Measurements from ENCODE around the gene FRS3.

The FRS3 gene

DNA sequence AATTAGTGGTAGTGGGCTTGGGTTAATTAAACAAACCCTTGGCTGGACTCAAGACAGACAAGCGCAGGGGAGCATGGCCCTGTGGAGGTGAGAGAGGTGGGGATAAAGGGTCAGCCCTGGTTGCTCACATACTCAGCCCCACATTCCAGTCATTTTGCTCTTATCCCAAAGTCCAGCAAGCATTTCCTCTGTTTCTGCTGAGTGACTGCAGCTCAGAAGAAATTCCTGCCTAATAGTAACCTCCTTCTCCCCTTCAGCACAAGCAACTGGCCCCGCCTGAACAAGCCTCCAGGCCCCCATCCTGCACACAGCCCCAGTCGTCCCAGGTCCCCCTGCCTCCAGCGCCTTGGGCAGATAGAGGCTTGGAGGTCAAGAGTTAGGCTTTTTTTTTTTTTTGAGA is 40.7 kb downstream of the FRS3 start:
- no peak for DNase-seq (ENCODE audit: extremely low spot score)
- ChIA-PET CTCF (interaction anchor here (1.1 to 18.9 kb wide), 3 partner anchors 11 to 55 kb away, joined by 4 to 264 read pairs (median 11); no protein-coding TSS in a partner anchor), POLR2A (interaction anchor here (0.6 kb wide), 1 partner anchor 30 kb away, joined by 3 read pairs; no protein-coding TSS in a partner anchor)
- TF ChIP-seq, protein P1, sequence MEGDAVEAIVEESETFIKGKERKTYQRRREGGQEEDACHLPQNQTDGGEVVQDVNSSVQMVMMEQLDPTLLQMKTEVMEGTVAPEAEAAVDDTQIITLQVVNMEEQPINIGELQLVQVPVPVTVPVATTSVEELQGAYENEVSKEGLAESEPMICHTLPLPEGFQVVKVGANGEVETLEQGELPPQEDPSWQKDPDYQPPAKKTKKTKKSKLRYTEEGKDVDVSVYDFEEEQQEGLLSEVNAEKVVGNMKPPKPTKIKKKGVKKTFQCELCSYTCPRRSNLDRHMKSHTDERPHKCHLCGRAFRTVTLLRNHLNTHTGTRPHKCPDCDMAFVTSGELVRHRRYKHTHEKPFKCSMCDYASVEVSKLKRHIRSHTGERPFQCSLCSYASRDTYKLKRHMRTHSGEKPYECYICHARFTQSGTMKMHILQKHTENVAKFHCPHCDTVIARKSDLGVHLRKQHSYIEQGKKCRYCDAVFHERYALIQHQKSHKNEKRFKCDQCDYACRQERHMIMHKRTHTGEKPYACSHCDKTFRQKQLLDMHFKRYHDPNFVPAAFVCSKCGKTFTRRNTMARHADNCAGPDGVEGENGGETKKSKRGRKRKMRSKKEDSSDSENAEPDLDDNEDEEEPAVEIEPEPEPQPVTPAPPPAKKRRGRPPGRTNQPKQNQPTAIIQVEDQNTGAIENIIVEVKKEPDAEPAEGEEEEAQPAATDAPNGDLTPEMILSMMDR (IDR thresholded peaks at IDR 0.05; ENCODE audit: control extremely low read depth, extremely low read depth, low read depth, missing control alignments): no peak

DNA sequence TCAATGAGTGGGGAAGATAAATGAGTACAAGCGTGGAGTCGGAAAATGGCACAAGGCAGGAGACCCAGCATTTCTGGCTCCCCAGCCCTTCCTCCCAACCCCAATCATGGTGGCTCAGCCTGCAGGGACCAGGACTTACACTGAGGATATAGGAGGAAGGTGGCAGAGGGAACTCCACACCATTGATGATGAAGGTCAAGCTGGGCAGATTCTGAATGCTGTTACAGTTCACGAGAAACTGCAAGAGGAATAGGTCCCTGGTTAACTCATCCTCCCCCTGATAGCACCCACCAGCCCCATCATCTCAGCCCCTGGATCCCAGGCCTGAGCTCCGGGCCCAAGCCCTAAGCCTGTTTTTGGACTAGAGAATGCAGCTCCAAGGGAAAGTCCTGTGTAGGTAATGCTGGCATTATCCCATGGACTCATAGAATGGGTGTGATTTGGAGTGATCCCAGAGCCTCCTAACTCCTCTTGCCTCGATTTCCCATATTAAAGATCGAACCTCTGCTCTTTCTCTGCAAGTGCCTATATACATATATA is 42.0 kb downstream of the FRS3 start:
- ChIA-PET POLR2A (no interaction called here), CTCF (interaction anchor here (1.1 to 18.9 kb wide), 4 partner anchors 8 to 48 kb away, joined by 3 to 264 read pairs (median 5); no protein-coding TSS in a partner anchor)
- no peak for DNase-seq (ENCODE audit: extremely low spot score)
- TF ChIP-seq, protein P1 (IDR thresholded peaks at IDR 0.05; ENCODE audit: control extremely low read depth, extremely low read depth, low read depth, missing control alignments): no peak

DNA sequence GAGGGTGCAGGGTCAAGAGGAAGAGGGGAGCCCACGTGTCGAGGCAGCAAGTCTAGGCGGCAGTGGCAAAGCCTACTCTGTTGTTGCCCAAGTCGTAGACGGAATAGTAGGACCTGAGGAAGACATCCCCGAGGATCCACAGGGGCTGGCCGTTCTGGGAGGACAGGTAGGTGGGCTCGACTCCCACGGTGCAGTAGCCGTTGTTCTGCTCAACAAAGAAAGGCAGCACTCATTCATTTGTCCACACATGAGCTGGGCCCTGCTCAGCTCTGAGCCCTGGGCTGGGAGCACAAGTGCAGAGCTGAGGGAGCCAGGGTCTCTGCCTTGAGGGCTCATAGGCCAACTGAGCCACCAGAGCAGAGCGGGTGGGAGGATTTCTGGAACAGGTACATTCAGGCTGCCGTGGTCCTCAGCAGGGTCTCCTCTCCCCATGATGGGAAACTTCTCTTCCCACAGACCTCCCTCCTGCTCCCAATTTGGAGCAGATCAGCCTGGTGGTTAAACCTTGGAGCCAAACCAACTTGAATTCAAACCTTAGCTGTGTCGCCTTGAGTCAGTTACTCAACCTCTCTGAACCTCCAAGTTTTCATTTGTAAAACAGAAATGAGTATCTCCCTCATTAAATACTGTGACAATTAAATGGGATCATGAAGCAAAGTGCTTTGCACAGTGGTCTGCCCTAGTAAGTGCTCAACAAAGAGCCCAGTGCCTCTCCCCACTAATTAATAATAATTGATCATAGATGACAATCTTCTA is 42.7 kb downstream of the FRS3 start:
- CTCF ChIA-PET: interaction anchor here (1.0 to 18.9 kb wide), 7 partner anchors 9 to 47 kb away, joined by 3 to 264 read pairs (median 4); no protein-coding TSS in a partner anchor
- no peak for DNase-seq (ENCODE audit: extremely low spot score)
- TF ChIP-seq, protein P1 (IDR thresholded peaks at IDR 0.05; ENCODE audit: control extremely low read depth, extremely low read depth, low read depth, missing control alignments): no peak

DNA sequence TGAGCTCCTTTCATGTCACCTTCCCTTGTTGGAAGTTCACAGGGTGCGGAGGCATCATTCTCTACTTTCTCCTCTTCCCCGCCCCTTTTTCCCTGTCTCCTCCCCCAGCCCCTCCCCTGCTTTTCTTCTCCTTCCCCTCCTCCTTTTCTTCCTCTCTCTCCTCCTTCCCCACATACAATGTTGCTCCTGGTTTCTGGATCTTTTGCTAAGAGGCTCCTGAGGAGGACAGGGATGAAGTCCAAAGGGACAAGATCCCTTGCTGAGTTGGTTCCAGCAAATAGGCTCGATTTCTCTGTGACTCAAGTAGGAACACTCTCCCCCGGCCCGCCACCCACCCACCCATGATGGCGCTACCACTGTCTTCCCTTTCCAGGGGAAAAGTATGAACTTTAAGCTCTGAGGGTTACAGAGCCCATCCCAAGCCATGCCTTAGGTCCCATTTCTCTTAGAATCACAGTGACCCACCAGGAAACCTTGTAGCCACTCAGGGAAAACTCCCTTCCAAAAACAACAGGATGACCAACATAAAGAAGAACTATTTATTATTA is 43.4 kb downstream of the FRS3 start:
- no peak for DNase-seq (ENCODE audit: extremely low spot score)
- POLR2A ChIA-PET: interaction anchor here (3.8 kb wide), 1 partner anchor 29 kb away, joined by 39 read pairs; no protein-coding TSS in a partner anchor
- CTCF ChIA-PET: interaction anchor here (0.6 to 18.9 kb wide), 12 partner anchors 10 to 53 kb away, joined by 3 to 264 read pairs (median 4); no protein-coding TSS in a partner anchor
- TF ChIP-seq, protein P1 (IDR thresholded peaks at IDR 0.05; ENCODE audit: control extremely low read depth, extremely low read depth, low read depth, missing control alignments): no peak

More for the DNA sequence above, 42.7 kb downstream of the FRS3 start:
- POLR2A ChIA-PET: no interaction called here

DNA sequence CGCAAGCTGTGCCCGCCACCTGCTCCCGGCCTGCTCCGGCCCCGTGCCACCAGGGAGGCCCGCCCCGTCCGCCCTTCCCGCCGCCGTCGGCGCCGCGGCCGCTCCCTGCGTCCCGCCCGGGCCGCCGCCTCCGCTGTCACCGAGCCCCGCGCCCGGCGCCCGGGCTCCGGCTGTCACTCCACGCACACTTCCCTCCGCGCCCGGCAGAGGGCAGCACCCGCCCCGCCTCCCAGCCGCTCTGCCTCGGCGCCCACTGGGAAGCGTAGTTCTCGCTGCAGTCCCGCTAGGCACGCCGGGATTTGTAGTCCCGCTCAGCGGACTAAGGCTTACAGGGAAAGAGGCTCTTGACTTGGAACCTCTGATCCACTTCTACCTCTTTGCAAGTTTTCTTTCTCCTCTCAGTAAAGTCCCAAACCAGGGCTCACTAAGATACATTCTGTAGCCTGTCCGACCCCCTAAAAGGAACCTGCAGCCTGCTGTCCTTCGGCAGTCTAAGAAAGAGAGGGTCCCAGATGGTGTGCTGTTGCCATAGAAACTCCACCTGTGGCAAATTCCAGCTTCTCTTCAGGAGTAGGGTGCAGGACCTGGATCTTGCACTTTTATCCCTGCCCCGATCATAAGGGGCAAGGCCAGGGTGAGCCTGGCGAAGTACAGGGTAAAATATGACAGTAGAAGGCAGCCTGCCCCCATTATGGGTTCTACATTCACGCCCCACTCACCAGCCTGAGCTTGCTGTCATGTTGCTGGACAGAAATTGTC is 44.1 kb downstream of the FRS3 start, which contains the start of gene TFEB:
TFEB (minus strand) TSS at position 182 of the 759 bp plus-strand sequence. CDS start 44,395 bp downstream, outside the sequence.
- POLR2A ChIA-PET: interaction anchor here (3.8 to 3.9 kb wide), 2 partner anchors 14 to 29 kb away, joined by 39 read pairs; no protein-coding TSS in a partner anchor
- TF ChIP-seq, protein P1 (IDR thresholded peaks at IDR 0.05; ENCODE audit: control extremely low read depth, extremely low read depth, low read depth, missing control alignments): peak; percentile 97
- peak; percentile 96 for DNase-seq (ENCODE audit: extremely low spot score)
- CTCF ChIA-PET: interaction anchor here (0.6 to 18.9 kb wide), 15 partner anchors 10 to 52 kb away, joined by 3 to 264 read pairs (median 4); no protein-coding TSS in a partner anchor

Data from GM10248 (cell line).